Subcutaneous abdominal adipose tissue (tissue), 5 donors: Measurements from ENCODE around the gene TRPM8.
"Not testable (repeated sequence)": the region's sequence is repeated elsewhere in the genome, so short reads cannot be mapped to it uniquely, and the experiment has no call there.

ENCODE experiments used
- H3K27ac ChIP-seq: one replicate; pipeline ENCODE4 v1.7.0; 2013; ENCODE audit warnings: low read depth, mild to moderate bottlenecking, inconsistent platforms, low read length, moderate library complexity
- H3K27me3 ChIP-seq, 5 donors: one replicate each; pipeline ENCODE4 v1.7.0; 2013; ENCODE audit warnings: low read length in 5 of 5, inconsistent platforms in 1 of 5; ENCODE audit not compliant: control insufficient read depth in 5 of 5, insufficient read depth in 4 of 5
- H3K36me3 ChIP-seq, 5 donors: one replicate each; pipeline ENCODE4 v1.7.0; 2013; ENCODE audit warnings: low read length in 5 of 5; ENCODE audit not compliant: control insufficient read depth in 5 of 5, insufficient read depth in 5 of 5
- H3K4me1 ChIP-seq, 5 donors: one replicate each; pipeline ENCODE4 v1.7.0; 2013; ENCODE audit warnings: low read length in 5 of 5, mild to moderate bottlenecking in 3 of 5, moderate library complexity in 1 of 5; ENCODE audit not compliant: control insufficient read depth in 5 of 5, insufficient read depth in 5 of 5
- H3K4me3 ChIP-seq, 5 donors: one replicate each; pipeline ENCODE4 v1.7.0; 2013; ENCODE audit warnings: low read length in 5 of 5, low read depth in 1 of 5
- H3K9ac ChIP-seq, 5 donors: one replicate each; pipeline ENCODE4 v1.7.0; 2013; ENCODE audit warnings: low read length in 5 of 5, mild to moderate bottlenecking in 4 of 5, moderate library complexity in 3 of 5
- H3K9me3 ChIP-seq, 5 donors: one replicate each; pipeline ENCODE4 v1.7.0; 2013; ENCODE audit warnings: low read length in 5 of 5; ENCODE audit not compliant: control insufficient read depth in 5 of 5
- donor health status: healthy.
- donor health status: healthy.
- donor health status: healthy.
- donor health status: healthy.
- donor health status: healthy.

Gene TRPM8

DNA sequence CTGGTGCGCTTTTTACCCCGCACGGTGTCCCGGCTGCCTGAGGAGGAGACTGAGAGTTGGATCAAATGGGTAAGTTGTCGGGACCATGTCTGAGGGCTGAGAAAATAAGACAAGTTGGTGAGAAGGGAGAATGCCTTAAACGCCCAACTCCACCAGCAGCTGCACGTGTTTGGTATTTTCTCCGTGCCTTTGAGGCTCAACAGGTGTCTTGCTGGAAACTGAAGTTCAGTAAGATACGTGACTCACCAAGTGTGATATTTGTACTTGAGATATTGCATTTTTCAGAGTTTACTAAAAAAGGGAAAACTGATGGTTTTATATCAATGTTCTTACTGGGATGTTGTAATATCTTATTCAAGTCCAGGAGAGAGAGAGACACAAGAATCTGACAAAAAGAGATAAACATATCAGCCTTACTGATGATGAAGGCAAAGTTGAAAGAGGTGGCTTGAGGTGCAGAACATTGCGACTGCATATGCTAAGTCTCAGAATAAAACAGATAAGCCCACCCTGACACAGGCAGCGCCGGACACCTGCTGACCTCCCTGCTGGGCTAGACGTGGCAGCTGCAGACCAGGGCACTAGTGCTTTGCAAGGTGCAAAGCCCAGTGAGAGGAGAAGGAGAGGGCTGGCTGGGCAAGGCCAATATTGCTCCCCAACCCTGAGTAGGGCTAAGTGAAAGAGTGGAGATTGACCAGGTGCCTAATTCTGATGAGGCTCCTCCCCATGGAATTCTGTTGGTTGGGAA, 33.1 kb downstream of the TRPM8 start:
- Histone ChIP-seq H3K4me1 (no peaks in the 10 kb centered on the region), H3K27ac (no peak overlapping the region), H3K36me3 (no peaks in the 10 kb centered on the region), H3K27me3 (peaks cover 0 to 9% (median 2%) of the 10 kb centered on the region in 5 donors), H3K4me3 (no peak overlapping the region), H3K9ac (no peak overlapping the region), H3K9me3 (peaks cover 0 to 2% (median 0%) of the 10 kb centered on the region in 5 donors)

DNA sequence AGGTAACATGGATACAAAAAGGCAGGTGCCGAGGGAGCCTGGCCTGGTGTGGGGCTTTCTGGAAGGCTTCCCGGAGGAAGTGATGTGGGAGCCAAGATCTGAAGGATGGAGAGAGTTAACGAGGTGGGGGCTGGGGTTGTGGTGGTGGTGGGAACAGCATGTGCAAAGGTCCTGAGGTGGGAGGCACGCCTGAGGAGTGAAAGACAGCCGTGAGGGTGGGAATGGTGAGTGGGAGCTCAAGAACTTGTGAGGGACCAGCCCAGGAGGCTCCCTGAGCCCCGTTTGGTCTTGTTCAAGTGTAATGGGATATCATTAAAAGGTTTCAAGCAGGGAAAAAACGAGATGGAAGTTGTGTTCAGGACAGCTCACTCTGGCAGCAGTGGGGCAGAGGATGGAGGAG, 35.2 kb downstream of the TRPM8 start:
- H3K4me3 ChIP-seq, result no peak overlapping the region
- H3K27me3 ChIP-seq, result peaks cover 0 to 8% (median 2%) of the 10 kb centered on the region in 5 donors
- H3K4me1 ChIP-seq, result no peaks in the 10 kb centered on the region
- H3K9ac ChIP-seq, result no peak overlapping the region
- H3K9me3 ChIP-seq, result no peaks in the 10 kb centered on the region
- H3K36me3 ChIP-seq, result no peaks in the 10 kb centered on the region
- H3K27ac ChIP-seq, result no peak overlapping the region

DNA sequence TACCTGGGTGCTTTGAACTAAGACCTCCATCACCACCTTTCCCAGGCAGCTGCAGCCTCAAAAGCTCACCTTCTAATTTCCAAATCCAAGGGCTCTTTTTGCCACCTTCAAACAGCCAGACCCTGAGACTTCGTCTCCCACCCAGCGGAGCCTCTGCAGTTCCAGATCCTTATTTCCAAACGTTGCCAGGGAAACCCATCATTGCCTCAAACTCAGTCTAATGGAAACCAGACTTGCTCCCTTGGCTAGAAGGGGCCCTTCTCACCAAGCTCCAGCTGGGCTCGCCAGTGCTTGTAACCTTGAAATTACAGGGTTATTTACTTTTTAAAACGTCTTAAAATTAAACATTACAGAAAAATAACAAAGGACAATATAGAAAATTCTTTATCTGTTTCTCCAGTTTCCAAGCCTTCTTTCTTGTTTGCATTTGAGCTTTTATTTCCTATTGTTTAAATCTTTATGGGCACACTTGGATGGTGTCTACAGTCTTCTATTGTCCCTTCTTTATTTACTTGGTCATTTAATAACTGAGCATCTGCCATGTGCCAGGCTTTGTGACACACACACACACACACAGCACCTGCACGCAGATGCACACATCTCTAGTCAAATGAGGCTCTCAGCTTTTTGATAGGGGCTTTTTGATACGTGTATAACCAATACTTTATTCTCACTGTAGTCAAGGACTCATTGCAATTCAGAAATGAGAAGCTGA, 36.1 kb downstream of the TRPM8 start:
- no peaks in the 10 kb centered on the region for H3K9me3 ChIP-seq
- no peak overlapping the region for H3K27ac ChIP-seq
- no peak overlapping the region for H3K4me3 ChIP-seq
- H3K9ac ChIP-seq, result no peak overlapping the region
- H3K4me1 ChIP-seq, result no peaks in the 10 kb centered on the region
- H3K27me3 ChIP-seq, result peaks cover 0 to 6% (median 2%) of the 10 kb centered on the region in 5 donors
- H3K36me3 ChIP-seq, result no peaks in the 10 kb centered on the region

DNA sequence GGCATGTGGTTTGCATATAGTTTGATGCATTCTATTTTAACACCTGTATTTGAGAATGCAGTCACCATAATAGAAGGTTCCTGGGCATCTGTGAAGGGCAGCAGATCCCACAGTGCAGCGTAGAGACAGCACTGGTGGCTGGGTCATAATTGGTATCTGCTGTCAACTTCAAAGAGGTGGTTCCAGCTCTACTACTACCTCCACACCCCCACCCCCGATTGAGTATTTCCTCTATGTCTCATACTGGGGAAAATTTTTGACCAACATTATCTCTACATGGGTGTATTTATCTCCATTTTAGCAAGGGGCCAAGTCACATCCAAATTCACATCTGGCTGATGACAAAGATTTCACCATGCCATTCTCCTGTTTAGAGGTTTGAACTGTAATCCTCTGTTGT, 43.0 kb downstream of the TRPM8 start:
- Histone ChIP-seq H3K9me3 (no peaks in the 10 kb centered on the region), H3K4me3 (no peak overlapping the region), H3K4me1 (no peaks in the 10 kb centered on the region), H3K36me3 (no peaks in the 10 kb centered on the region), H3K27me3 (no peaks in the 10 kb centered on the region), H3K9ac (no peak overlapping the region), H3K27ac (no peak overlapping the region)

GRCh38 chr2:233961905-233962304, 44.7 kb downstream of the TRPM8 start:
- no peaks in the 10 kb centered on the region for H3K9me3 ChIP-seq
- H3K36me3 ChIP-seq, result no peaks in the 10 kb centered on the region
- no peaks in the 10 kb centered on the region for H3K4me1 ChIP-seq
- H3K9ac ChIP-seq, result no peak overlapping the region
- no peak overlapping the region for H3K4me3 ChIP-seq
- no peak overlapping the region for H3K27ac ChIP-seq
- H3K27me3 ChIP-seq, result no peaks in the 10 kb centered on the region

DNA sequence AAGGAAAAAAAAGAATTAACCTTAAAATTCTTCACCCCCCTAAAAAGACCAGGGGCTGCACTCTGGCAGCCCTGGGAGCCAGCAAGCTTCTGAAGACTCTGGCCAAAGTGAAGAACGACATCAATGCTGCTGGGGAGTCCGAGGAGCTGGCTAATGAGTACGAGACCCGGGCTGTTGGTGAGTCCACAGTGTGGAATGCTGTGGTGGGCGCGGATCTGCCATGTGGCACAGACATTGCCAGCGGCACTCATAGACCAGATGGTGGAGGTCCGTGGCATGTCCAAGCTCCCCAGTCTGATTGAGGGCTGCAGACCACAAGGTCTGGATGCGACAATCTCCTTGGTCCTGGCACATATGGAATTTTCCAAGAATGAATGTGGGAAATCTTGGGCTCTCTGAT, 47.4 kb downstream of the TRPM8 start:
- Histone ChIP-seq H3K27ac (no peak overlapping the region), H3K36me3 (no peaks in the 10 kb centered on the region), H3K27me3 (peaks cover 0 to 4% (median 0%) of the 10 kb centered on the region in 5 donors), H3K4me3 (no peak overlapping the region), H3K4me1 (no peaks in the 10 kb centered on the region), H3K9ac (no peak overlapping the region), H3K9me3 (no peaks in the 10 kb centered on the region)

GRCh38 chr2:233965032-233965603, 47.9 kb downstream of the TRPM8 start:
- H3K36me3 ChIP-seq, result no peaks in the 10 kb centered on the region
- H3K9ac ChIP-seq, result no peak overlapping the region
- H3K4me1 ChIP-seq, result no peaks in the 10 kb centered on the region
- no peak overlapping the region for H3K27ac ChIP-seq
- no peak overlapping the region for H3K4me3 ChIP-seq
- H3K9me3 ChIP-seq, result no peaks in the 10 kb centered on the region
- H3K27me3 ChIP-seq, result peaks cover 0 to 4% (median 3%) of the 10 kb centered on the region in 5 donors

DNA sequence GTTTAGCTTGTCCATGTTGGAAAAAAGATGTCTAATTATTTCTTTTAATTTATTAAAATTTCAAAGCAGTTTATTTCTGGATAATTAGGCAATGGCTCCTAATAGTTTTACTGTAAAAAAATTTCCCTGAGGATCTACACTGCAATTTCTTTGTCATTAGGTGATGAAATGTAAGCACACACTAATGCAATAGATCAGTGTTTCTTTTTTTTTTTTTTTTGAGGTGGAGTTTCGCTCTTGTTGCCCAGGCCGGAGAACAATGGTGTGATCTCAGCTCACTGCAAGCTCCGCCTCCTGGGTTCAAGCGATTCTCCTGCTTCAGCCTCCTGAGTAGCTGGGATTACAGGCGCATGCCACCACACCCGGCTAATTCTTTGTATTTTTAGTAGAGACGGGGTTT, 48.5 kb downstream of the TRPM8 start:
- not testable (repeated sequence) for H3K36me3 ChIP-seq, H3K27ac ChIP-seq, H3K27me3 ChIP-seq, H3K9me3 ChIP-seq, H3K4me1 ChIP-seq, H3K4me3 ChIP-seq, H3K9ac ChIP-seq

DNA sequence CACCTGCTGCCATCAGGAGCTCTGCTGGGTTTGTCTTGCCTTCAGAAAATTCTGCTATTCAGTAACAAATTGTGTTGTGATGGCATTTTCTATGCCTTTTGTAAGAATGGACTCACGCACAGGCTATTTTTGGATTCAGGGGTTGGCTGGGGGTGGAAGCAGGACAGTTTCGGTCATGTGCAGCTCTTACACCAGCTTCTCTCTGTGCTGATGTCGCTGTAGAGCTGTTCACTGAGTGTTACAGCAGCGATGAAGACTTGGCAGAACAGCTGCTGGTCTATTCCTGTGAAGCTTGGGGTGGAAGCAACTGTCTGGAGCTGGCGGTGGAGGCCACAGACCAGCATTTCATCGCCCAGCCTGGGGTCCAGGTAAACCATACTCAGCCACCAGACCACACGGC, 49.2 kb downstream of the TRPM8 start:
- no peak overlapping the region for H3K9ac ChIP-seq
- H3K9me3 ChIP-seq, result no peaks in the 10 kb centered on the region
- no peaks in the 10 kb centered on the region for H3K4me1 ChIP-seq
- H3K36me3 ChIP-seq, result no peaks in the 10 kb centered on the region
- H3K27me3 ChIP-seq, result peaks cover 0 to 6% (median 4%) of the 10 kb centered on the region in 5 donors
- no peak overlapping the region for H3K27ac ChIP-seq
- H3K4me3 ChIP-seq, result no peak overlapping the region

GRCh38 chr2:233967164-233967563, 50.0 kb downstream of the TRPM8 start:
- no peak overlapping the region for H3K4me3 ChIP-seq
- H3K9me3 ChIP-seq, result no peaks in the 10 kb centered on the region
- no peak overlapping the region for H3K27ac ChIP-seq
- peaks cover 0 to 6% (median 4%) of the 10 kb centered on the region in 5 donors for H3K27me3 ChIP-seq
- H3K9ac ChIP-seq, result no peak overlapping the region
- H3K36me3 ChIP-seq, result no peaks in the 10 kb centered on the region
- H3K4me1 ChIP-seq, result no peaks in the 10 kb centered on the region
